Keratinocyte (primary cell): ENCODE measurements around the gene CREBL2. TPM values are rescaled to one million over a fixed set of nuclear protein-coding genes. Genes with fewer than 3 reads are reported as not detected.

Source experiments
- DNase-seq: peaks from one replicate; pipeline ENCODE4 v3.0.0-alpha.2; 2011; ENCODE audit warnings: low read depth, missing footprints, low spot score
- FAIRE-seq: peaks from 2 replicates; lab custom pipeline; 2011; peaks lifted over from hg19 to GRCh38; lab: Jason Lieb, UNC
- H2AFZ ChIP-seq: 2 replicates; pipeline ENCODE4 v1.6.0; 2012; ENCODE audit warnings: low read length, control low read depth, inconsistent platforms; ENCODE audit not compliant: control insufficient read depth
- H3K27ac ChIP-seq: 2 replicates; pipeline ENCODE4 v1.5.1; 2011; ENCODE audit warnings: low read length; ENCODE audit not compliant: control insufficient read depth, insufficient read depth
- H3K27me3 ChIP-seq: 3 replicates; pipeline ENCODE4 v1.6.0; 2011; ENCODE audit warnings: low read length; ENCODE audit not compliant: control insufficient read depth, insufficient read depth; ENCODE audit errors: extremely low read depth
- H3K36me3 ChIP-seq, 2 experiments: 2 replicates in 1 of 2; 3 replicates in 1 of 2; pipeline ENCODE4 v1.5.1; 2011; ENCODE audit warnings: low read length in 2 of 2, mild to moderate bottlenecking in 1 of 2; ENCODE audit not compliant: control insufficient read depth in 2 of 2, insufficient read depth in 2 of 2; ENCODE audit errors: extremely low read depth in 1 of 2
- H3K4me1 ChIP-seq: 3 replicates; pipeline ENCODE4 v1.5.1; 2011; ENCODE audit warnings: low read length; ENCODE audit not compliant: control insufficient read depth, insufficient read depth; ENCODE audit errors: extremely low read depth
- H3K4me2 ChIP-seq: 3 replicates; pipeline ENCODE4 v1.6.0; 2011; ENCODE audit warnings: low read depth, low read length; ENCODE audit not compliant: control insufficient read depth, insufficient read depth; ENCODE audit errors: extremely low read depth
- H3K4me3 ChIP-seq, 3 experiments: fragments of 200-600 bp in 1 of 3; sonication (generic) in 1 of 3; 2 replicates in 2 of 3; 3 replicates in 1 of 3; pipeline ENCODE4 v1.5.1; 2011 to 2016; ENCODE audit warnings: low read length in 3 of 3, mild to moderate bottlenecking in 3 of 3, control low read depth in 2 of 3, inconsistent platforms in 1 of 3, low read depth in 1 of 3, mixed read lengths in 1 of 3, mixed run types in 1 of 3, moderate library complexity in 1 of 3; ENCODE audit not compliant: control insufficient read depth in 2 of 3, insufficient read depth in 2 of 3; ENCODE audit errors: extremely low read depth in 1 of 3
- H3K79me2 ChIP-seq: 2 replicates; pipeline ENCODE4 v1.6.0; 2012; ENCODE audit warnings: low read length; ENCODE audit not compliant: control insufficient read depth, insufficient read depth
- H3K9ac ChIP-seq: 3 replicates; pipeline ENCODE4 v1.6.0; 2011; ENCODE audit warnings: low read length; ENCODE audit not compliant: control insufficient read depth, insufficient read depth; ENCODE audit errors: extremely low read depth
- H3K9me1 ChIP-seq: 3 replicates; pipeline ENCODE4 v1.6.0; 2011; ENCODE audit warnings: low read length; ENCODE audit not compliant: control insufficient read depth, insufficient read depth; ENCODE audit errors: extremely low read depth
- H3K9me3 ChIP-seq: 2 replicates; pipeline ENCODE4 v1.5.1; 2012; ENCODE audit warnings: low read depth, low read length; ENCODE audit not compliant: control insufficient read depth
- H4K20me1 ChIP-seq: 3 replicates; pipeline ENCODE4 v1.6.0; 2011; ENCODE audit warnings: low read length; ENCODE audit not compliant: control insufficient read depth, insufficient read depth; ENCODE audit errors: extremely low read depth
- CTCF ChIP-seq, 3 experiments: IDR thresholded peaks in 1 of 3; conservative IDR thresholded peaks in 1 of 3; optimal IDR thresholded peaks in 1 of 3; 2 replicates in 2 of 3; 3 replicates in 1 of 3; pipeline versions ENCODE3 to v1.5.1; 2011; ENCODE audit warnings: low read length in 3 of 3, mild to moderate bottlenecking in 3 of 3, moderate library complexity in 2 of 3, control low read depth in 1 of 3, inconsistent platforms in 1 of 3; ENCODE audit not compliant: insufficient read depth in 2 of 3; ENCODE audit errors: extremely low read depth in 1 of 3
- EZH2 ChIP-seq: IDR thresholded peaks from one replicate; pipeline ENCODE4 v1.6.1; 2012; ENCODE audit warnings: inconsistent platforms, mild to moderate bottlenecking, low read length, moderate library complexity
- dilution Hi-C: fragments of 300-500 bp; cut with MboI; formaldehyde crosslinking; loops from one replicate; pipeline ENCODE4 v1.7.0; 2020; ENCODE audit warnings: low sequenced_read_pairs; ENCODE audit not compliant: extremely low pct_ligation_motif_present
- polyA minus RNA-seq, 3 experiments: library from RNA; depleted of rRNA, polyadenylated mRNA; stranded (reverse); fragments of >200 nt; gene quantifications; 1 replicate in 1 of 3; 2 replicates in 1 of 3; 3 replicates in 1 of 3; pipeline ENCODE4 v1.2.3, GENCODE V29; 2011
- polyA plus RNA-seq, 5 experiments: library from polyadenylated mRNA; depleted of rRNA in 3 of 5; stranded (reverse) in 3 of 5; stranded (forward) in 1 of 5; unstranded in 1 of 5; fragments of >200 nt; gene quantifications; 1 replicate in 1 of 5; 2 replicates in 3 of 5; 3 replicates in 1 of 5; pipeline versions ENCODE4 v1.2.1 to v1.2.3, GENCODE V29; 2011 to 2012; ENCODE audit warnings: missing spikeins in 2 of 5, low read depth in 1 of 5, low replicate concordance in 1 of 5

CREBL2 gene
- polyA plus RNA-seq = 11.3 to 15.8 TPM (median 11.8 TPM) in 3 replicates
- polyA plus RNA-seq (2011; ENCODE audit: low read depth) = 5.2 TPM
- polyA plus RNA-seq (2011; cell fraction: cytosol; rRNA removed) = 10.6 and 17.0 TPM in 2 replicates
- polyA plus RNA-seq (2011; cell fraction: nucleus; rRNA removed) = 5.2 and 6.6 TPM in 2 replicates
- 7.6 and 14.4 TPM in 2 replicates for polyA plus RNA-seq (2012; ENCODE audit: low replicate concordance)
- 5.2 to 13.9 TPM (median 9.2 TPM) in 3 replicates for polyA minus RNA-seq
- 9.8 TPM for polyA minus RNA-seq (2011; cell fraction: cytosol; rRNA and poly(A)+ RNA removed)
- polyA minus RNA-seq (2011; cell fraction: nucleus; rRNA and poly(A)+ RNA removed) = 4.5 and 6.9 TPM in 2 replicates

GRCh38 chr12:12611512-12612306 lies at the start of gene CREBL2:
CREBL2 (plus strand) TSS chr12:12611876; CDS start chr12:12612173, 297 bp downstream.
- H3K27ac ChIP-seq = peak within 1 kb of the TSS; percentile 84
- dilution Hi-C loops = no loop called here

GRCh38 chr12:12562016-12562483 lies 49.6 kb upstream of the CREBL2 start:
- dilution Hi-C loops = no loop called here
- no peak for DNase-seq

More at GRCh38 chr12:12611512-12612306, at the start of gene CREBL2:
- H3K9me3 ChIP-seq = no peaks in the 10 kb centered on the region
- no peaks in the 10 kb centered on the region for H3K9me1 ChIP-seq
- peak within 1 kb of the TSS; percentile 69 to 89 (median 75) for H3K4me3 ChIP-seq
- no peaks in the 10 kb centered on the region for H4K20me1 ChIP-seq
- DNase-seq = no peak
- peak; percentile 13 for FAIRE-seq
- no peaks in the 10 kb centered on the region for H3K36me3 ChIP-seq
- H3K4me1 ChIP-seq = peaks cover 32% of the 10 kb centered on the region
- H2AFZ ChIP-seq = peak within 1 kb of the TSS; percentile 96
- H3K4me2 ChIP-seq = peak within 1 kb of the TSS; percentile 96
- H3K9ac ChIP-seq = peak within 1 kb of the TSS; percentile 86
- H3K79me2 ChIP-seq = peaks cover 7% of the 10 kb centered on the region
- TF ChIP-seq CTCF (optimal IDR thresholded peaks at IDR 0.05 in 1 of 3, IDR thresholded peaks at IDR 0.05 in 1 of 3, conservative IDR thresholded peaks at IDR 0.05 in 1 of 3; ENCODE audit: extremely low read depth in 1 of 3, insufficient read depth in 2 of 3, low read length in 3 of 3) = no peak
- TF ChIP-seq EZH2 = no peak
- H3K27me3 ChIP-seq = no peaks in the 10 kb centered on the region

More at GRCh38 chr12:12562016-12562483, 49.6 kb upstream of the CREBL2 start:
- FAIRE-seq = no peak
- Histone ChIP-seq H3K27me3 (no peaks in the 10 kb centered on the region), H3K4me2 (peak overlapping the region; percentile 32), H4K20me1 (no peaks in the 10 kb centered on the region), H3K36me3 (peaks cover 0 to 2% of the 10 kb centered on the region in 2 experiments), H3K9me1 (no peaks in the 10 kb centered on the region), H2AFZ (peak overlapping the region; percentile 20), H3K4me3 (peak overlapping the region; percentile 74 to 79 (median 78)), H3K79me2 (peaks cover 24% of the 10 kb centered on the region), H3K9me3 (no peaks in the 10 kb centered on the region), H3K9ac (peak overlapping the region; percentile 100), H3K4me1 (peaks cover 19% of the 10 kb centered on the region), H3K27ac (peak overlapping the region; percentile 95)
- no peak for TF ChIP-seq EZH2
- TF ChIP-seq CTCF (optimal IDR thresholded peaks at IDR 0.05 in 1 of 3, IDR thresholded peaks at IDR 0.05 in 1 of 3, conservative IDR thresholded peaks at IDR 0.05 in 1 of 3; ENCODE audit: extremely low read depth in 1 of 3, insufficient read depth in 2 of 3, low read length in 3 of 3) = no peak
